Keratinocyte (primary cell): Measurements from ENCODE around the gene TOM1L2. TPM values are rescaled to one million over a fixed set of nuclear protein-coding genes. Genes with fewer than 3 reads are reported as not detected.

ENCODE experiments used
- DNase-seq: peaks from one replicate; pipeline ENCODE4 v3.0.0-alpha.2; 2011; ENCODE audit warnings: low read depth, missing footprints, low spot score
- FAIRE-seq: peaks from 2 replicates; lab custom pipeline; 2011; peaks lifted over from hg19 to GRCh38; lab: Jason Lieb, UNC
- H2AFZ ChIP-seq: 2 replicates; pipeline ENCODE4 v1.6.0; 2012; ENCODE audit warnings: low read length, control low read depth, inconsistent platforms; ENCODE audit not compliant: control insufficient read depth
- H3K27ac ChIP-seq: 2 replicates; pipeline ENCODE4 v1.5.1; 2011; ENCODE audit warnings: low read length; ENCODE audit not compliant: control insufficient read depth, insufficient read depth
- H3K27me3 ChIP-seq: 3 replicates; pipeline ENCODE4 v1.6.0; 2011; ENCODE audit warnings: low read length; ENCODE audit not compliant: control insufficient read depth, insufficient read depth; ENCODE audit errors: extremely low read depth
- H3K36me3 ChIP-seq, 2 experiments: 2 replicates in 1 of 2; 3 replicates in 1 of 2; pipeline ENCODE4 v1.5.1; 2011; ENCODE audit warnings: low read length in 2 of 2, mild to moderate bottlenecking in 1 of 2; ENCODE audit not compliant: control insufficient read depth in 2 of 2, insufficient read depth in 2 of 2; ENCODE audit errors: extremely low read depth in 1 of 2
- H3K4me1 ChIP-seq: 3 replicates; pipeline ENCODE4 v1.5.1; 2011; ENCODE audit warnings: low read length; ENCODE audit not compliant: control insufficient read depth, insufficient read depth; ENCODE audit errors: extremely low read depth
- H3K4me2 ChIP-seq: 3 replicates; pipeline ENCODE4 v1.6.0; 2011; ENCODE audit warnings: low read depth, low read length; ENCODE audit not compliant: control insufficient read depth, insufficient read depth; ENCODE audit errors: extremely low read depth
- H3K4me3 ChIP-seq, 3 experiments: fragments of 200-600 bp in 1 of 3; sonication (generic) in 1 of 3; 2 replicates in 2 of 3; 3 replicates in 1 of 3; pipeline ENCODE4 v1.5.1; 2011 to 2016; ENCODE audit warnings: low read length in 3 of 3, mild to moderate bottlenecking in 3 of 3, control low read depth in 2 of 3, inconsistent platforms in 1 of 3, low read depth in 1 of 3, mixed read lengths in 1 of 3, mixed run types in 1 of 3, moderate library complexity in 1 of 3; ENCODE audit not compliant: control insufficient read depth in 2 of 3, insufficient read depth in 2 of 3; ENCODE audit errors: extremely low read depth in 1 of 3
- H3K79me2 ChIP-seq: 2 replicates; pipeline ENCODE4 v1.6.0; 2012; ENCODE audit warnings: low read length; ENCODE audit not compliant: control insufficient read depth, insufficient read depth
- H3K9ac ChIP-seq: 3 replicates; pipeline ENCODE4 v1.6.0; 2011; ENCODE audit warnings: low read length; ENCODE audit not compliant: control insufficient read depth, insufficient read depth; ENCODE audit errors: extremely low read depth
- H3K9me1 ChIP-seq: 3 replicates; pipeline ENCODE4 v1.6.0; 2011; ENCODE audit warnings: low read length; ENCODE audit not compliant: control insufficient read depth, insufficient read depth; ENCODE audit errors: extremely low read depth
- H3K9me3 ChIP-seq: 2 replicates; pipeline ENCODE4 v1.5.1; 2012; ENCODE audit warnings: low read depth, low read length; ENCODE audit not compliant: control insufficient read depth
- H4K20me1 ChIP-seq: 3 replicates; pipeline ENCODE4 v1.6.0; 2011; ENCODE audit warnings: low read length; ENCODE audit not compliant: control insufficient read depth, insufficient read depth; ENCODE audit errors: extremely low read depth
- EZH2 ChIP-seq: IDR thresholded peaks from one replicate; pipeline ENCODE4 v1.6.1; 2012; ENCODE audit warnings: inconsistent platforms, mild to moderate bottlenecking, low read length, moderate library complexity
- dilution Hi-C: fragments of 300-500 bp; cut with MboI; formaldehyde crosslinking; loops from one replicate; pipeline ENCODE4 v1.7.0; 2020; ENCODE audit warnings: low sequenced_read_pairs; ENCODE audit not compliant: extremely low pct_ligation_motif_present
- polyA plus RNA-seq, 5 experiments: library from polyadenylated mRNA; depleted of rRNA in 3 of 5; stranded (reverse) in 3 of 5; stranded (forward) in 1 of 5; unstranded in 1 of 5; fragments of >200 nt; gene quantifications; 1 replicate in 1 of 5; 2 replicates in 3 of 5; 3 replicates in 1 of 5; pipeline versions ENCODE4 v1.2.1 to v1.2.3, GENCODE V29; 2011 to 2012; ENCODE audit warnings: missing spikeins in 2 of 5, low read depth in 1 of 5, low replicate concordance in 1 of 5
- TF ChIP-seq, protein P1 (sequence below), 3 experiments: IDR thresholded peaks in 1 of 3; conservative IDR thresholded peaks in 1 of 3; optimal IDR thresholded peaks in 1 of 3; 2 replicates in 2 of 3; 3 replicates in 1 of 3; pipeline versions ENCODE3 to v1.5.1; 2011; ENCODE audit warnings: low read length in 3 of 3, mild to moderate bottlenecking in 3 of 3, moderate library complexity in 2 of 3, control low read depth in 1 of 3, inconsistent platforms in 1 of 3; ENCODE audit not compliant: insufficient read depth in 2 of 3; ENCODE audit errors: extremely low read depth in 1 of 3

Gene TOM1L2
- polyA plus RNA-seq, 1 donor (not counting 4 experiments of a cell fraction or from before 2014, with no cell fraction given), result 36.3 TPM

GRCh38 chr17:17837380-17837821, 134.8 kb downstream of the TOM1L2 start:
- peak overlapping the region in 2 of 3 experiments; percentile 78 to 90 for H3K4me3 ChIP-seq
- H3K79me2 ChIP-seq, result peaks cover 40% of the 10 kb centered on the region
- peak overlapping the region; percentile 87 for H3K4me2 ChIP-seq
- peaks cover 3% of the 10 kb centered on the region for H3K9me1 ChIP-seq
- peaks cover 59% of the 10 kb centered on the region for H3K4me1 ChIP-seq
- H2AFZ ChIP-seq, result no peak overlapping the region
- H3K27ac ChIP-seq, result peak overlapping the region; percentile 98
- TF ChIP-seq, protein P1, sequence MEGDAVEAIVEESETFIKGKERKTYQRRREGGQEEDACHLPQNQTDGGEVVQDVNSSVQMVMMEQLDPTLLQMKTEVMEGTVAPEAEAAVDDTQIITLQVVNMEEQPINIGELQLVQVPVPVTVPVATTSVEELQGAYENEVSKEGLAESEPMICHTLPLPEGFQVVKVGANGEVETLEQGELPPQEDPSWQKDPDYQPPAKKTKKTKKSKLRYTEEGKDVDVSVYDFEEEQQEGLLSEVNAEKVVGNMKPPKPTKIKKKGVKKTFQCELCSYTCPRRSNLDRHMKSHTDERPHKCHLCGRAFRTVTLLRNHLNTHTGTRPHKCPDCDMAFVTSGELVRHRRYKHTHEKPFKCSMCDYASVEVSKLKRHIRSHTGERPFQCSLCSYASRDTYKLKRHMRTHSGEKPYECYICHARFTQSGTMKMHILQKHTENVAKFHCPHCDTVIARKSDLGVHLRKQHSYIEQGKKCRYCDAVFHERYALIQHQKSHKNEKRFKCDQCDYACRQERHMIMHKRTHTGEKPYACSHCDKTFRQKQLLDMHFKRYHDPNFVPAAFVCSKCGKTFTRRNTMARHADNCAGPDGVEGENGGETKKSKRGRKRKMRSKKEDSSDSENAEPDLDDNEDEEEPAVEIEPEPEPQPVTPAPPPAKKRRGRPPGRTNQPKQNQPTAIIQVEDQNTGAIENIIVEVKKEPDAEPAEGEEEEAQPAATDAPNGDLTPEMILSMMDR (optimal IDR thresholded peaks at IDR 0.05 in 1 of 3, IDR thresholded peaks at IDR 0.05 in 1 of 3, conservative IDR thresholded peaks at IDR 0.05 in 1 of 3; ENCODE audit: extremely low read depth in 1 of 3, insufficient read depth in 2 of 3, low read length in 3 of 3), result no peak
- no peak for TF ChIP-seq EZH2
- H3K36me3 ChIP-seq, result peaks cover 4 to 16% of the 10 kb centered on the region in 2 experiments
- H4K20me1 ChIP-seq, result peaks cover 10% of the 10 kb centered on the region
- H3K9ac ChIP-seq, result peak overlapping the region; percentile 96
- DNase-seq, result no peak
- no peaks in the 10 kb centered on the region for H3K9me3 ChIP-seq
- FAIRE-seq, result peak; percentile 44
- dilution Hi-C loops, result no loop called here
- H3K27me3 ChIP-seq, result no peaks in the 10 kb centered on the region

DNA sequence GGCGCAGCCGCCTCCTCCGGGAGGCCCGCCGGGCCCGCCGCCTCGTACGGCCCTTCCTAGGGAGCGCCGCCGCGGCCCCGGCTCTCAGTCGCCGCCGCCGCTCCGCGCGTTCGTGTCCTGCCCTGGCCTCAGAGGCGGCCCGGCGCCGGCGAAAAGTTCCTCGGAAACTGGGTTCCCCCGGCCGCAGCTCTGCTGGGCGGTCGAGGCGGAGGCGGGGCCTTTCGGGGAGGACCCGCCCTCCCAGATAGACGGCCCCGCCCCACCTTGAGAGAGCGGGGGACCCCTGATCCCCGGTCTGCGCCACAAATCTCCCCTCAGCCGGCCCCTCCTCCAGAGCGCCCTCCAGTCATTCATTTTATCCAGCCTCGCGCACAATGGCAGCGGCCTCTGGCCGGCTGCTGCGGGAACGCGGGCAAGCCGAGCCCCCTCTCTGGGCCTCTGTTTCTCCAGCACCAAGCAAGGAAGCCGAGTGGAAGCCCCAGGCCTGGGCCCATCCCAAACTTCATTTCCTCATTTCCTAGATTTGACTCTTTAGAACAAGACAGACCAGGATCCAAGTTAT, 135.3 kb downstream of the TOM1L2 start, which contains the start of gene SREBF1:
Gene SREBF1 (minus strand): TSS at position 169 of the 562 bp plus-strand sequence. CDS start 169 bp downstream, outside the sequence.
- H3K9me1 ChIP-seq, result peaks cover 3% of the 10 kb centered on the region
- H3K4me2 ChIP-seq, result peak within 1 kb of the TSS; percentile 87
- H3K27ac ChIP-seq, result peak within 1 kb of the TSS; percentile 98
- peaks cover 9 to 21% of the 10 kb centered on the region in 2 experiments for H3K36me3 ChIP-seq
- peak within 1 kb of the TSS; percentile 96 for H3K9ac ChIP-seq
- peaks cover 45% of the 10 kb centered on the region for H3K79me2 ChIP-seq
- dilution Hi-C loops, result no loop called here
- H2AFZ ChIP-seq, result peak within 1 kb of the TSS; percentile 26
- FAIRE-seq, result no peak
- peaks cover 15% of the 10 kb centered on the region for H4K20me1 ChIP-seq
- H3K4me1 ChIP-seq, result peaks cover 59% of the 10 kb centered on the region
- H3K4me3 ChIP-seq, result peak within 1 kb of the TSS; percentile 67 to 90 (median 78)
- no peak for DNase-seq
- no peak for TF ChIP-seq EZH2
- TF ChIP-seq, protein P1 (optimal IDR thresholded peaks at IDR 0.05 in 1 of 3, IDR thresholded peaks at IDR 0.05 in 1 of 3, conservative IDR thresholded peaks at IDR 0.05 in 1 of 3; ENCODE audit: extremely low read depth in 1 of 3, insufficient read depth in 2 of 3, low read length in 3 of 3), result no peak
- H3K27me3 ChIP-seq, result no peaks in the 10 kb centered on the region
- H3K9me3 ChIP-seq, result no peaks in the 10 kb centered on the region
